Limb (tissue), 2 donors: Measurements from ENCODE around the gene TTYH3.
"Not testable (repeated sequence)": the region's sequence is repeated elsewhere in the genome, so short reads cannot be mapped to it uniquely, and the experiment has no call there.

Experiments
- DNase-seq, 2 donors: peaks; one replicate each; pipeline ENCODE4 v3.0.0-alpha.2; 2016; ENCODE audit errors: extremely low spot score in 2 of 2

TTYH3 gene

DNA sequence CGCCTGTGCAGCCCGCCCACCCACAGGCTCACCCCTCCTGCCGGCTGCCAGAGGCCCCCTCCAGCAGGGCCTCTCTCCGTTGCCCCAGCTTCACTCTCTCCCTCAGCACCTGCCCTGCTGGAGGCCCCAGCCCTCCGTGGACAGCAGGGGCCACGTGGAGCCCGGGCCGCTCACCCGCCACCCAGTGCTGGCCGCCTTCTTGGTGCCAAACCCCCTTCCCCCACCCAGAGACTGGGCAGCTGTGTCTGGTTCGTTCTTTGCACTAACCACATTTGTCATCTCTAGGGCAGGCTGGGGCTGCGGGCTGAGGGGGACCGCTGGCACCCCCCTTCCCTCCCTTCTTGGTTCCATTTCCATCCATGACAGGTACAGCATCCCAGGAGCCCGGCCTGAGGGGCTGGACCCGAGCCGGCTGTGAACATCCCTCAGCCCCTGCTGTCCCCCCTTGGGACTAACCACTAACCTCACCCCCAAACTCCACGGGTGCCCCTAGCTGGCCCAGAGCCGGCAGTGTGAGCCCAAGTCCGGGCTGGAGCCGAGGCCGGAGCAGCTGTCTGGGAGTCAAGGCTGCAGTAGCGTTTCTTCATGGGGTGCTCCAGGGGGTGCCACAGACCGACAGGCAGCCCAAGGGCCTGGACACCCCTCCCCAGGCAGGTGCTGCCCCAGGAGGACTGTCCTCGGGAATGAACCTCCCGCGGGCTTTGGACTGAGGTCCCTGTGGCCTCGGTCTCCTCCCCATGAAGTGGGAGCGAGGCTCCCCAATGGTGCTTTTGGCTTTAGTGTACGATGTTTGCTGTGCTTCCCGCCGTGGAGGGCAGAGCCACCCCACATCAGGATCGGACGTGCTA is 30.7 kb downstream of the TTYH3 start:
- peak in 1 of 2 donors; percentile 47 for DNase-seq

- peak in 1 of 2 donors; percentile 50 for DNase-seq
Measured at GRCh38 chr7:2663121-2663886, 31.5 kb downstream of the TTYH3 start.

DNA sequence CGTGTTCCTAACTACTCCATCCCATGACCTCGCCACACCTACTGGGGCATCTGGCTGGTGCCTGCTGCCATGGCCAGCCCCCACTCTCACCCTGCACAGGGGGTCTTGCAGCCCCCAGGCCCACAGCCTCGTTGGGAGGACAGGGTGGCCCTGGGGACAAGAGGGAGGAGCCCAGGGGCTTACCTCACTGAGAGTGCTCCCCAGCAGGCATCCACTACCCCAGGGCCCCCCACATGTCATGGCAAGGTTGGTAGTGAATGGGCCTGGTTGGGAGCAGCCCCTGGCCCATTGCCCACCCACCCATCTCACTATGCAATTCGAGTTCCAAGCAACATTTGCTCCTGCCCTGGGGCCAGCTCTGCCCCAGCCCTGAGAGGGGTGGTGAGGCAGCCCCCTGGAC is 32.2 kb downstream of the TTYH3 start:
- DNase-seq: peak in 1 of 2 donors; percentile 38

DNA sequence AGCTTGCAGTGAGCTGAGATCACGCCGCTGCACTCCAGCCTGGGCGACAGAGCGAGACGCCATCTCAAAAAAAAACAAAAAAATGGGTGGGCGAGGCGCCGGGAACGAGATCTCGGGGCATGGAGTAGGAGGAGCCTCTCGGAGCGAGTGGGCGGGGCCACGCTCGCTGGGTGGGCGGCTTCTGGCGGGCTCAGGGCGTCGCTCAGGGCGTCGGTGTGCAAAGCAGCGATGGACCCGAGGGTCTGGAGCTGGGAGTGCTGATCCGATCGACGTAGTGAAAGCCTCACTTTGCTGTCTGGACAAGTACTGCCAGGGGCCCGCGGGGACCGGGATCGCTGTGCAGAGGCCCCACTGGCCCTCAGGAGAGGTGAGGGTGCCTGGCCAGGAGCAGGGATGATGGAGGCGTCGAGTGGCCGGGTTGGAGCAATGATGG is 33.6 kb downstream of the TTYH3 start:
- DNase-seq: no peak

- DNase-seq: no peak
Measured at GRCh38 chr7:2666155-2666554, 34.4 kb downstream of the TTYH3 start.

- DNase-seq: peak in 1 of 2 donors; percentile 31
Measured at GRCh38 chr7:2666588-2667250, 34.9 kb downstream of the TTYH3 start.

- DNase-seq: no peak
Measured at GRCh38 chr7:2667843-2668242, 36.1 kb downstream of the TTYH3 start.

GRCh38 chr7:2668401-2668800 is 36.6 kb downstream of the TTYH3 start:
- DNase-seq: no peak

DNA sequence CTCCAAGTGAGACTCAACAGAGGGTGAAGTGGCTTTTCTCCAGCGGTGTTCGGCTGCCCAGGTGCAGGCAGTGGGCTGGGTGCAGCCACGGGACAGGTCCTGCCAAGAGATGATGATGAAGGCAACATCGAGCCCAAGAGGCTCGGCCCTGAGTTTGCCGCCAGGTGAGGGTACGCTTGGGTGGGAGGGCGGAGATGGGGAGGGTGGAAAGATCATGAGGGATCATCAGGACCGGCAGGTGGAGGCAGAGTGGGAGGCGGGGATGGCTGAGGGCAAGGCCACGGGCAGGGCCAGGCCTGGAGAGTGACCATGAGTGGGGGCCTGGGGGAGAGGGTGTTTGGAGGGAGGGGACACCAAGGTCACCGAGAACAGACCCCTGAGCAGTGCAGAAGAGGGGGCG is 38.4 kb downstream of the TTYH3 start:
- no peak for DNase-seq

GRCh38 chr7:2670720-2671391 is 39.1 kb downstream of the TTYH3 start:
- DNase-seq: peak; percentile 60 to 81

- DNase-seq: not testable (repeated sequence)
Measured at GRCh38 chr7:2673214-2673613, 41.4 kb downstream of the TTYH3 start.

GRCh38 chr7:2673934-2674333 is 42.1 kb downstream of the TTYH3 start:
- no peak for DNase-seq

DNA sequence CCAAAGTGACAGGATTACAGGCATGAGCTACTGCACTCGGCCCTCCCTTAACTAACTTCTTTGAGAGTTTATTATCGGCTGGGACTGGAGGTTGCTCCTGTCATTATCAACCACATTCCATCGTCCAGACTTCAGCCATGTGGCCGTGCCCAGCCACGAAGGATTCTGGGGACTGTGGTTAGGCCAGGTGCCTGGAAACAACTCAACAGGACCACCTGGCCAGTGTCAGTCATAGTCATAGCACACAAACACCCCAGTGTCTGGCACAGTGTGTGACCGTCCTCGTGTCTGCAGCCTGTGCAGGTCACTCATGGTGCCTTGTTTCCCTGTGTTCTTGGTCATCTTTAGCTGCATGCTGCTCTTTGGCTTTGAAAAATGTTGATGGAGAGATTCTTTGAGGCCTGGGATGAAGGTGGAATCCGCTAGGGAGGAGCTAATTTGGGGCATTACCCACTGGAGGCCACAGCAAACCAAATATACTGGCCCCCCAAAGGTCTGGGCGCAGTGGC is 43.5 kb downstream of the TTYH3 start:
- no peak for DNase-seq

- DNase-seq: not testable (repeated sequence)
Measured at GRCh38 chr7:2676576-2676975, 44.8 kb downstream of the TTYH3 start.

- not testable (repeated sequence) for DNase-seq
Measured at GRCh38 chr7:2678454-2678853, 46.7 kb downstream of the TTYH3 start.

DNA sequence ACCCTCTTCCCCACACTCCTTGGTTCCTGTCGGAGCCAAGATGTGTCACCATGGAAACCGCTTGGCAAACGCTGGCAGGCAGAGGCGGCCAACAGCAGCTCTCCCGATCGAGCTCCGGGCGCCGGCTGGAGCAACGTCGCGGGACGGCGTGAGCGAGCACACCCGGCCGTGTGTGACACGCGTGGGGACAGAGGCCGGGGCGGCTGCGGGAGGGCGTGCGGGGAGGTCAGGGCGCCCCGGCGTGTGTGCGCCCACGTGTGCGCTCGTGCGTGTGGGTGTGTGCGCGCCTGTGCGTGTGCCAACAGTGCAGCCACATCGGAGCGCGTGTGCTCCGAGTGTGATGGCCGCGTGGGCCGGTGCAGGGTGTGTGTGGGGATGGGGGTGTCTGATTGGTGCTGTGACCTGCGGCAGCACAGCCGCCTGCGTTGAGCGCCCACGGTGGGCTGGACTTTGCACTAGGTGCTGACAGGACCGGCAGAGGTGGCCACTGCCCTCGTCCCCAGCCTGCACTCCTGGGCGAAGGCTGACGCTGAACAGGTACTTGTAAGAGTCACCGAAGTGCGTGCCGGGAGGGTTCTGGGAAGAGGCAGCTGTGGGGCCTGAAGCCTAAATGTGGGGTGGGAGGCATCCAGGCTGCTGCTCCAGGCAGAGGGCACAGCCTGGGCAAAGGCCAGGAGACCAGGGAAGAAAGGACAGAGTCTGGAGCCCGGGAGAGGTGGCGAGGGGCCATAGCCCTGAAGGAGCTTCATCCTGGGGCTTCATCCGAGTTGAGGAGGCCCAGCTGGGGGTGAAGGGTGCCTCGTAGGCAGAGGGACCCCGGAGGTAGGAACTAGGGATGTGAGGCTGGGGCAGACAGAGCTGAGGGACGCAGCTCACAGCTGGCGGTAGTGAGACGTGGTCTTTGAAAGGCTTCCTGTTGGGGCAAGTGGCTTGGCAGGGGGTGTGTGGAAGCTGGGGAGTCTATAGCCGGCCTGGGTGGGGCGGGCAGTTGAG is 47.6 kb downstream of the TTYH3 start:
- DNase-seq: peak in 1 of 2 donors; percentile 50

DNA sequence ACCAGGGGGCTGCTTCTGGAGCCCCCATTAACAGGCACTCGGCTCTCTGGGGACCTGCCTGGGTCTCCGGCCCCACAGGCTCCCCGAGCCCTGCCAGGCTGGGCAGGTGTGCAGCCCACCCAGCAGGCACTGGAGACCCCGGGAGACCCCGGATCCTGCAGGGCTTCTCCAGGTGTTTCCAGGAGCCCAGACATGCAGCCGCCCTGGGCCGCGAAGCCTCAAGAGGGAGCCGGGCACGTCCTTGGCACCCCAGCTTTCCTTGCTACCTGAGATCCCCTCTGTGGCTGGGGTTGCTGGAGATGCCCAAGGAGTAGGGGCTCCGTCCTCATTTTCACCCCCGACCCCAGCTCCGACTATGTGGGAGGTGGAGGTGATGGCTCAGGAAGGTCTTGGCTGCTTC is 48.5 kb downstream of the TTYH3 start:
- DNase-seq: peak in 1 of 2 donors; percentile 28

- peak; percentile 59 to 82 for DNase-seq
Measured at GRCh38 chr7:2680792-2681490, 49.2 kb downstream of the TTYH3 start.
